Measurements from ENCODE around the gene KRT40.

The KRT40 gene

DNA sequence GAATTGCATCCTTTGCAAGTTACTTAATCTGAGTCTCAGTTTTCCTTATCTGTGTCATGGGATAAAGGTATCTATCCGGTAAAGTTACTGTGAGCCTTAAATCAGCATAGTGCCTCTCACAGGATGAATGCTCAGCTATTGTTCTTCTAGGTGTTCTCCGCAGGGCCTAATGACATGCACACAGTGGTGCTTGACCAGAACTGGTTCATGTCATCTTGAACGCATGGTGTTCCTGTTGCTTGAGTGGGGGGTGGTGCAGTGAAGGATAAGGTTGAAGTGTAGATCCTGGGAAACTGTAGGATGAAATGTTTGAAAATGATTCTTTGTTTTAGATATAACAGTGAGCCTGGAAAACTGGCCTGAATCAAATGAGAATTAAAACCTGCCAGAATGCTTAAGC is 4.0 kb downstream of the KRT40 start:
- Mint-ChIP-seq H3K9me3 (no peaks in the 10 kb centered on the region), H3K27me3 (peaks cover 33% of the 10 kb centered on the region), H3K27ac (no peak overlapping the region), H3K4me1 (ENCODE audit: low read depth) (no peaks in the 10 kb centered on the region), H3K4me3 (no peak overlapping the region), H3K36me3 (ENCODE audit: low read depth) (no peaks in the 10 kb centered on the region)
- no peak for DNase-seq

DNA sequence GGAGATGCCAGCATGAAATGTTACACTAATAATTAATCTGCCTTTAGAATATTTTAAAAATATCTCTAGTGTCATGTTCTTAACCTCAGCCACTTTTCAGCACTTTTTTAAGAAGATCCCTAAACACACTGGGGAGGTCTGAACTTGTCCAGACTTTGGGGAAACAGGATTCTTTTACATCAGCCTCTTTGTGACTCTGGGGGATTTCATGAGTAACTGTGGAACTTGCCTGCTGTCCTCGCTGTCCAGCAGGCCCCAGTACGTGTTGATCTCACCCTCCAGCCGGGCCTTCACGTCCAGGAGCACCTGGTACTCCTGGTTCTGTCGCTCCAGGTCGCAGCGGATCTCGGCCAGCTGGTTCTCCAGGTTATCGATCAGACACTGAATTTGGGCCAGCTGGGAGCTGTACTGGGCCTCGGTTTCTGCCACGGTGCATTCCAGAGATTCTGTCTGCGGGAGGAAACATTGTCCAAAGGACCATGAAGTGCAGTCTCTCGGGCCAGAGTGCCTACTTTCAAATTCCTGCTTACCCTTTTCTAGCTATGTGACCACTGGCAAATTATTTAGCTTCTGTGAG is 5.5 kb downstream of the KRT40 start:
- Mint-ChIP-seq H3K4me3 (no peak overlapping the region), H3K9me3 (no peaks in the 10 kb centered on the region), H3K36me3 (ENCODE audit: low read depth) (no peaks in the 10 kb centered on the region), H3K27me3 (peaks cover 30% of the 10 kb centered on the region), H3K4me1 (ENCODE audit: low read depth) (no peaks in the 10 kb centered on the region), H3K27ac (no peak overlapping the region)
- no peak for DNase-seq

DNA sequence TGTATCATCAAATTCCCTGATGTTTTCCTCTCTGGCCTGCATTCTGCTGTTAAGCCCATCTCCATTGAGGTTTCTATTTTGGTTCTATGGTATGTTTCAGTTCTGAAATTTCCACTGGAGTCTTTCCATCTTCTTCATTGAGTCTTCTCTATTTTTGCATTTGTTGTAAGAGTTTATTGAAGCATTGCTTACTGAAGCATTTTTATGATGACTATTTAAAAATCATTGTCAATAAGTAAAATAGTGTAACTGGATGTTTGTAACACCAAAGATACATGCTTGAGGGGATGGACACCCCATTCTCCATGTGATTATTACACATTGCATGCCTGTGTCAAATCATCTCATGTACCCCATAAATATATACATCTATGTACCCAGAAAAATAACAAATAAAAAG is 8.6 kb downstream of the KRT40 start:
- H3K27ac Mint-ChIP-seq, result no peak overlapping the region
- DNase-seq, result no peak
- no peaks in the 10 kb centered on the region for H3K36me3 Mint-ChIP-seq (ENCODE audit: low read depth)
- H3K4me3 Mint-ChIP-seq, result no peak overlapping the region
- no peaks in the 10 kb centered on the region for H3K4me1 Mint-ChIP-seq (ENCODE audit: low read depth)
- H3K9me3 Mint-ChIP-seq, result no peaks in the 10 kb centered on the region
- H3K27me3 Mint-ChIP-seq, result peaks cover 17% of the 10 kb centered on the region

DNA sequence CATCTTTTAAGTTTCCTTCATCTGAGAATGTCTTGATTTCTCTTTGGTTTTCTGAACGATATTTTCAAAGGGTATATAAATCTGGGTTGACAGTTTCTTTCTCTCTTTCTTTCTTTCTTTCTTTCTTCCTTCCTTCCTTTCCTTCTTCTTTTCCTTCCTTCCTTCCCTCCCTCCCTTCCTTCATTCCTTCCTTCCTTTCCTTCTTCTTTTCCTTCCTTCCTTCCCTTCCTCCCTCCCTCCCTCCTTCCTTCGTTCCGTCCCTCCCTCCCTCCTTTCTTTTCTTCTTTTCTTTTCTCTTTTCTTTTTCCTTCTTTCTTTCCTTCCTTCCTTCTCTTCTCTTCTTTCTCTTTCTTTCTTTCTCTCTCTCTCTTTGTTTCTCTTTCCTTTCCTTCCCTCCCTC is 9.8 kb downstream of the KRT40 start:
- no peak for DNase-seq
- no peak overlapping the region for H3K4me3 Mint-ChIP-seq
- no peaks in the 10 kb centered on the region for H3K9me3 Mint-ChIP-seq
- no peaks in the 10 kb centered on the region for H3K4me1 Mint-ChIP-seq (ENCODE audit: low read depth)
- no peak overlapping the region for H3K27ac Mint-ChIP-seq
- H3K36me3 Mint-ChIP-seq (ENCODE audit: low read depth), result no peaks in the 10 kb centered on the region
- H3K27me3 Mint-ChIP-seq, result peaks cover 21% of the 10 kb centered on the region

DNA sequence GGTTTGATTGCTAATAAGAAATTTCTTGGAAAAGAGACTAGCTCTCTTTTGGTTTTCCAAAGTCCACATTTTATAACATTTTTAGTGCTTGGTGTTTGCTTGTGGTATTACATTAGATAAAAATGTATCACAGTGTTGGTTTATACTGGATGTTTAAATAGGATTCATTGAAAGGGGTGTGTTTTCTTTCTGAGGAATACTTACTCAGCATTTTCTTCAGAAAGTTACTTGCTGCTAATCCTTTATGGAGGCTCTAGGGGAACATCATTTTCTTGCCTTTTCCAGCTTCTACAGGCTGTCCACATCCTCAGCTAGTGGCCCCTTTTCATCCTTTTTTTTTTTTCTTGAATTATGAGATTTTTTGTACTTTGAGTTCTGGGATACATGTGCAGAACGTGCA is 16.5 kb downstream of the KRT40 start:
- Mint-ChIP-seq H3K9me3 (no peaks in the 10 kb centered on the region), H3K27ac (no peak overlapping the region), H3K27me3 (peaks cover 36% of the 10 kb centered on the region), H3K36me3 (ENCODE audit: low read depth) (no peaks in the 10 kb centered on the region), H3K4me3 (no peak overlapping the region), H3K4me1 (ENCODE audit: low read depth) (peaks cover 5% of the 10 kb centered on the region)
- DNase-seq, result no peak

DNA sequence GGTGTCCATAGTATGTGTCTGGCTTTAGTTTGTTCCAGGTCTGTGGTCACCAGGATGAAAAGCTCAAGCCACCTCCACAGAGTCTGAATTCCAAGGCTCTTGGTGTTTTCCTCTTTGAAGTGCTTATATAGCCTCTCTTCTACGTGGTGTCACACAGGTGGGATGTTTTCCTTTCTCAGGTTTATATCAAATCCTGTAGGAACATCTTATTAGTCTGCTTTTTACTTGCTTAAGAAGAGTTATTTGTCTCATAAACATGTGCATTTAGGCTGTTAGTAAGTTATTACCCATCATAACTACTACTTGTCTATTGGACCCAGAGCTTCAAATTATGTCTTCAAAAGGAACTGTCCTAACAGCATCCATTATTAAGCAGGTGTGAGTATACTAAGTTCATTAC is 17.3 kb downstream of the KRT40 start, which contains the start of gene KRT39:
KRT39 (minus strand) TSS at position 101 of the 400 bp plus-strand sequence; CDS start at position 9, 92 bp downstream.
- Mint-ChIP-seq H3K4me1 (ENCODE audit: low read depth) (peaks cover 5% of the 10 kb centered on the region), H3K9me3 (no peaks in the 10 kb centered on the region), H3K27ac (no peak within 1 kb of the TSS), H3K36me3 (ENCODE audit: low read depth) (no peaks in the 10 kb centered on the region), H3K4me3 (no peak within 1 kb of the TSS), H3K27me3 (peaks cover 41% of the 10 kb centered on the region)
- no peak for DNase-seq

DNA sequence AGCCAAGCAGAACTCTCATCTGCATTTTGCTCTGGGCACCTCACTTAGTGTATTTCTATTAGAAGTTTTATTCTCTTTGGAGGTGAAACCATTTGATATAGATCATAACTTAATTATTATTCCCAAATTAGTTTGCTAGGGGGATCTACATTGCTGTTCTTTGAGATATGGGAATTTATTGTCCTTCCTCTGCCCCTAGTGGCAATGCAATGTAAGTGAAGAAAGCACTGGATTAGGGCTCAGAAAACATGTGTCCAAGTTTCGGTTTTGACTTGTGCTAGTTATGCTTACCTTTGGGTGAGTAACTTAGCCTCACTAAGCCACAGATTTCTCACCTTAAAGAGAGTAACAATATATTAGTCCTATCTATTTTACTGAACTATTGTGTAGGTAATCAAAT is 20.3 kb downstream of the KRT40 start:
- Mint-ChIP-seq H3K4me1 (ENCODE audit: low read depth) (peaks cover 5% of the 10 kb centered on the region), H3K27me3 (peaks cover 42% of the 10 kb centered on the region), H3K4me3 (no peak overlapping the region), H3K9me3 (no peaks in the 10 kb centered on the region), H3K27ac (no peak overlapping the region), H3K36me3 (ENCODE audit: low read depth) (no peaks in the 10 kb centered on the region)
- no peak for DNase-seq

DNA sequence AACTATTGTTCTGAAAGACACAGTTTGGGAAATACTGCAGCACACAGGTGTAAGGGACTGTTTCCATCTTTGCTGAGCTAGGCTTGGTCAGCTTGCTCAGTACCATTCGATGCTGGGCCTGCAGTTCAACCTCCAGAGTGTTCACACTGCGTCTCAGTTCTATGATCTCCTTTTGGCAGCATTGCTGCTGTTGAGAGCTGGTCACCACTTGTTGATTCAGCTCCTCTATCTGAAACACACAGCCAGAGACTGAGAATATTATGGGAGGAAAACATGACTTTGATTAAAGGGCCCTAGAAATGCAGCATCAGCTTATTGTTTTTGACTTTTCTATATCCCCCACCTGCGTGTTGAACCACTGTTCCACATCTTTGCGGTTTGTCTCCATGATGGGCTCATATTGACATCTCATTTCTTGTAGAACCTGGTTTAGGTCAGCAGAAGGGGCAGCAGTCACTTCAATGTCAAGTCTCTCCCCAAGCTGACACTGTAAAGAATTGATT is 22.0 kb downstream of the KRT40 start:
- H3K36me3 Mint-ChIP-seq (ENCODE audit: low read depth), result no peaks in the 10 kb centered on the region
- no peak overlapping the region for H3K4me3 Mint-ChIP-seq
- no peak overlapping the region for H3K27ac Mint-ChIP-seq
- H3K27me3 Mint-ChIP-seq, result peaks cover 33% of the 10 kb centered on the region
- no peak for DNase-seq
- no peaks in the 10 kb centered on the region for H3K9me3 Mint-ChIP-seq
- H3K4me1 Mint-ChIP-seq (ENCODE audit: low read depth), result peaks cover 5% of the 10 kb centered on the region

DNA sequence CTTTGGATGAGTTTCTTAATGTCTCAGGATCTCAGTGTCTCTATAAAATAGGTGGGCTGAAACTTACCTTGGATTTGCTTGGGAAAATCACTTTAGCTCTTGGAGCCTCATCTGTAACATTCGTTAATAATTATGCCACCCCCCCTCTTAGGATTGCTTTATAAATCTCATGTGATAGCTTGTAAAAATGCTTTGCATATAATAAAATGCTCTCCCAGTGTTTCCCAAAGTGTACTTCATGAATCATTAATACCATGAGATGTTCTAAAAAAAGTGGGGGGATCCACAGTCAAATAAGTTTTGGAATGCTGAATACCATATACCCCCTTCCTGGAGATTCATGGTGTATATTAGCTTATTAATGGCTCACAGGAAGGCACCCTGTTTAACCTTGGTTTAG is 22.5 kb downstream of the KRT40 start:
- no peaks in the 10 kb centered on the region for H3K9me3 Mint-ChIP-seq
- peaks cover 5% of the 10 kb centered on the region for H3K4me1 Mint-ChIP-seq (ENCODE audit: low read depth)
- no peak for DNase-seq
- no peaks in the 10 kb centered on the region for H3K36me3 Mint-ChIP-seq (ENCODE audit: low read depth)
- H3K4me3 Mint-ChIP-seq, result no peak overlapping the region
- peaks cover 33% of the 10 kb centered on the region for H3K27me3 Mint-ChIP-seq
- H3K27ac Mint-ChIP-seq, result no peak overlapping the region

DNA sequence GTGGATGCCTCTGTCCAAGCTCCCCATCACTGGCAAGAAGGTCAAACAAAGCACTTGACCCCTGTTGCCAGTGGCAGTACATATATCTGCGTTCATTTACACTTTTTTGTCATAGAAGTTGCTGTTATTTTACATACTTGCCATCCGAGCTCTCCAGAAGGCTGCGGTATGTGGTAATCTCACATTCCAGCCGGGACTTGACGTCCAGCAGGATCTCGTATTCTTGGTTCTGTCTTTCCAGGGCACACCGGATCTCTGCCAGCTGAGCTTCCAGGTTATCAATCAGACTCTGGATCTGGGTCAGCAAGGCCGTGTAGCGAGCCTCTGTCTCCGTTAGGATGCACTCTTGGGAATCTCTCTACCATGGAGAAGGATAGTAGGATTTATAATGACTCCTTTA is 24.0 kb downstream of the KRT40 start:
- Mint-ChIP-seq H3K27me3 (peaks cover 33% of the 10 kb centered on the region), H3K4me1 (ENCODE audit: low read depth) (peaks cover 5% of the 10 kb centered on the region), H3K27ac (no peak overlapping the region), H3K4me3 (no peak overlapping the region), H3K36me3 (ENCODE audit: low read depth) (no peaks in the 10 kb centered on the region), H3K9me3 (no peaks in the 10 kb centered on the region)
- no peak for DNase-seq

DNA sequence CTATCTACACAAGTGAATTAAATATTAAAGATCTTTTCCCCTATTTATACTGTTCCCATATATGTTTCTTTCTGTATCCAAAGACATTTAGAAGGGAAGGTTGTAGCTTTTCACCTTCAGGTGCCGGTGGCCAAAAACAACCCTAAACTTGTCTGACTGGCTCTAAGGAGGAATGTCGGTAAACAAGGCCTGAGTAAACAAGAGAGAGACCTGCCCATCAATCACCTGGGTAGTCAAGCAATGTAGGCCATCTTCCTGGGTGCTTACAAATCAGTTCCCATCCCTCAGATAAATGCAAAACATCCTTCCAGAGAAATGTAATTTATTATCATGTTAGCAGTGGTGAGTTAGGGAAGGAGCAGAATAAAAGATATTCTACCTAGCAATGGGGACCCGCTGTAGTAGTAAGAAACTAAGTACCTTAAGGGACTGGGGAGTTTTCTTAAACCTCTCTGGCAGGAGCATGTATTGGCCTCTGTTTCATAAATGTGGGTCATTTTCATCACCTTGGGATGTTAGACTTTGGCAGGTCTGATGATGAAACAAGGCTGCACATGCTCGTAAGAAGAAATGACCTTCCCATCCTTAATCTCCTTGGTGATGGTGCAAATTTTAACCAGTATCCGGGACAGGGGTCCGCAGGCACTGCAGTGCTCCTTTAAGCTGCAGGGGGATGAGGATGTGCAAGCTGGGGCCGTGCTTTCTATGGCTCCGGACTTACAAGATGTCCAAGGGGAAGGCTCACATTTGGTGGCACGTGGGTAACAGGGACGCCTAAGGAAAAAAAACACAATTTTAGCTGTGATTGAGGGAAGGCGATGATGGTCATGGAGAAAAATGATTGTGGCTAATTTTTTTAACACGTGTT is 25.8 kb downstream of the KRT40 start:
- H3K27me3 Mint-ChIP-seq, result peaks cover 45% of the 10 kb centered on the region
- no peak overlapping the region for H3K4me3 Mint-ChIP-seq
- no peak for DNase-seq
- H3K4me1 Mint-ChIP-seq (ENCODE audit: low read depth), result peaks cover 4% of the 10 kb centered on the region
- no peak overlapping the region for H3K27ac Mint-ChIP-seq
- no peaks in the 10 kb centered on the region for H3K9me3 Mint-ChIP-seq
- H3K36me3 Mint-ChIP-seq (ENCODE audit: low read depth), result no peaks in the 10 kb centered on the region

DNA sequence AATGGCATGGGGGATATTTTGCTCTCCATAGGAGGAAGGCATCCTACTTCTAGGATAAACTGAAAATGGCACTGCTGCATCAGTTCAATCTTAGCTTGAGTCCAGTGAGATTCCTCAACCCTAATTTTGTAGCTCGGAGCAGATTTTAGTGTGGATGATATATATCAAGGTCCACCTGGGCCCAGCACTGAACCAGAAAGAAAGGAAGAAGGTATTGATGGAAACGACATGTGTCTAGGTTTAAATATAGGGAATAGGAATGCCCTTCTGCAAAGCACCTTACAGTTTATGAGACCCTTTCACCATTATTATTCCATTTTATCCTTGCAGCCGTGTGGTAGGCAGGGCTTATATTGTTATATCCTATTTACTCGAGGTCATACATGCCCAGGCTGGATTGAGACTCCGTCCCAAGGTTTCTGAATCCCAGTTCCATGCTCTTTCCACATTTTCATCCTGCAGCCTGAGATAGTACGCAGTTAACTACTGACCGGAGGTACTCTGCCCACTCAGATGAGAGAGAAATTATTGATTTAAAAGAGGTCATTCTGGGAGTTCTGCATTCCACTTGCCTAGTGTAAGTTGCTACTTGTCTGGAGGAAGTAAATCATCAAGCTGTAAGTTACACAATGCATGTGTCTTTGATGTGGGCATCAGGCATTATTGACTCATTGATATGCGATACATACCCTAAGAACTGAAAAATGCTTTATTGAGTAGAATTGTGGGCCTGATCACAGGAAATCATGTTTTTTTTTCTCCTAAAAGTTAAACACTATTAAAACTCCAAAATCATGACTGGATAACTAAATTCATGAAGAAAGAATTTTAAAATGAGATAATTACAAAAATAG is 27.5 kb downstream of the KRT40 start:
- H3K9me3 Mint-ChIP-seq, result no peaks in the 10 kb centered on the region
- H3K4me1 Mint-ChIP-seq (ENCODE audit: low read depth), result peaks cover 4% of the 10 kb centered on the region
- peaks cover 50% of the 10 kb centered on the region for H3K27me3 Mint-ChIP-seq
- H3K27ac Mint-ChIP-seq, result no peak overlapping the region
- DNase-seq, result no peak
- H3K4me3 Mint-ChIP-seq, result no peak overlapping the region
- no peaks in the 10 kb centered on the region for H3K36me3 Mint-ChIP-seq (ENCODE audit: low read depth)

DNA sequence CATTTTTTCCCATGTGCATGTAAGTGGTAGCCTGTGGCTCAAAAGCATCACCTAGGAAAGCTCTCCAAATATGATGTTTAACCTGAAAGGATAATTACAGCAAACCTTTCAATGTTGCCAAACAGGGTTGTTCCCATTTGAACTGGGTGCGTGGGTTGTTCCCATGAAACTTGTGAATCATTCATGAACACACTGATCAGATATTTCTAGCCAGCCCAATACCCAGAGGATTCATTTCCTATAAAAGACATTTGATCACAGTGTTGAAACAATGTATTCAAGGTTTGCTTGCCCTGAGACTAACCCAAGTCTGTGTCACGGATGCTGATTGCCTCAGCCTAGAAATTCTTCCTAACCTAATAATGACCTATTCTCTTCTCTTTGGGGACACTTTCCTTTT is 30.2 kb downstream of the KRT40 start:
- no peak for DNase-seq
- peaks cover 66% of the 10 kb centered on the region for H3K27me3 Mint-ChIP-seq

DNA sequence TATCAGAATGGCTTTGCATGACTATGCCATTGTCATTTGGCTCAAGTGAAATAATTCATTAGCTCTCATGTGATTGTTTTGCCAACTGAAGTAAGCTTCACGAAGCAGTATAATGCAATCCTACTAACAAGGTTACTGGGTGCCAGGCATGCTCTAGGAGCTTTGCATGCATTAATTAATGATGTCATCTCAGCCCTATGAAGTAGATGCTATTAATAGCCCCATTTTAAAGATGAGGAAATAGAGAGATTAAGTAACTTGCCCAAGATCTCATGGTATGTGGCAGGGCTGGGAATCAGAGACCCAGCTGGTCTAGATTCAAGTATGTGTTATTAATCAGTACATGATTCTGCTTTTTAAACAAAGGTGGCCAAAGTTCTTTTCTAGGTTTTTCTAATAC is 31.5 kb downstream of the KRT40 start:
- no peak for DNase-seq
- Mint-ChIP-seq H3K9me3 (no peaks in the 10 kb centered on the region), H3K36me3 (ENCODE audit: low read depth) (no peaks in the 10 kb centered on the region), H3K4me3 (no peak overlapping the region), H3K27ac (no peak overlapping the region), H3K4me1 (ENCODE audit: low read depth) (peaks cover 4% of the 10 kb centered on the region), H3K27me3 (peaks cover 78% of the 10 kb centered on the region)

More for the DNA sequence above, 30.2 kb downstream of the KRT40 start:
- Mint-ChIP-seq H3K9me3 (no peaks in the 10 kb centered on the region), H3K36me3 (ENCODE audit: low read depth) (no peaks in the 10 kb centered on the region), H3K4me3 (no peak overlapping the region), H3K4me1 (ENCODE audit: low read depth) (peaks cover 4% of the 10 kb centered on the region), H3K27ac (no peak overlapping the region)
